GM23248 (cell line): Measurements from ENCODE around the gene CCDC159. TPM values are rescaled to one million over a fixed set of nuclear protein-coding genes. Genes with fewer than 3 reads are reported as not detected.
A peak's percentile ranks its signal among the peaks of the same experiment; 100 is the strongest.
"Not testable (repeated sequence)": the region's sequence is repeated elsewhere in the genome, so short reads cannot be mapped to it uniquely, and the experiment has no call there.

Experiments
- DNase-seq: peaks from one replicate; pipeline ENCODE4 v3.0.0-alpha.2; 2015
- H2AFZ ChIP-seq: fragments of 200-600 bp; sonication (generic); 2 replicates; pipeline ENCODE4 v1.6.1; 2016; ENCODE audit warnings: antibody characterized with exemption
- H3F3A ChIP-seq: fragments of 200-600 bp; sonication (generic); 2 replicates; pipeline ENCODE4 v1.6.1; 2016; ENCODE audit warnings: mild to moderate bottlenecking, antibody characterized with exemption, mixed run types; ENCODE audit not compliant: insufficient read depth
- H3K27ac ChIP-seq: fragments of 200-600 bp; sonication (generic); 2 replicates; pipeline ENCODE4 v1.5.1; 2016; ENCODE audit warnings: mild to moderate bottlenecking
- H3K27me3 ChIP-seq: fragments of 200-600 bp; sonication (generic); replicated peaks from 2 replicates; pipeline ENCODE4 v1.6.1; 2016; ENCODE audit warnings: mild to moderate bottlenecking; ENCODE audit not compliant: insufficient read depth
- H3K36me3 ChIP-seq: fragments of 200-600 bp; sonication (generic); 2 replicates; pipeline ENCODE4 v1.6.1; 2016; ENCODE audit warnings: low read depth, mild to moderate bottlenecking
- H3K4me1 ChIP-seq: fragments of 200-600 bp; sonication (generic); 2 replicates; pipeline ENCODE4 v1.6.1; 2016; ENCODE audit warnings: mild to moderate bottlenecking; ENCODE audit not compliant: insufficient read depth
- H3K4me2 ChIP-seq: fragments of 200-600 bp; sonication (generic); one replicate; pipeline ENCODE4 v1.6.1; 2016; ENCODE audit warnings: mild to moderate bottlenecking; ENCODE audit not compliant: unreplicated experiment
- H3K4me3 ChIP-seq: fragments of 200-600 bp; sonication (generic); 2 replicates; pipeline ENCODE4 v1.5.1; 2016; ENCODE audit warnings: mild to moderate bottlenecking
- H3K79me2 ChIP-seq: fragments of 200-600 bp; sonication (generic); 2 replicates; pipeline ENCODE4 v1.6.1; 2016; ENCODE audit warnings: mild to moderate bottlenecking; ENCODE audit not compliant: insufficient read depth
- H3K9ac ChIP-seq: fragments of 200-600 bp; sonication (generic); 2 replicates; pipeline ENCODE4 v1.6.1; 2016; ENCODE audit warnings: mild to moderate bottlenecking
- H3K9me2 ChIP-seq: fragments of 200-600 bp; sonication (generic); 2 replicates; pipeline ENCODE4 v1.6.1; 2016; ENCODE audit warnings: mixed run types, mild to moderate bottlenecking, moderate library complexity; ENCODE audit not compliant: insufficient read depth
- H3K9me3 ChIP-seq: fragments of 200-600 bp; sonication (generic); one replicate; pipeline ENCODE4 v1.6.1; 2017; ENCODE audit warnings: low read depth
- H4K20me1 ChIP-seq: fragments of 200-600 bp; sonication (generic); 2 replicates; pipeline ENCODE4 v1.6.0; 2016; ENCODE audit not compliant: insufficient read depth
- EZH2 ChIP-seq: fragments of 200-600 bp; sonication (generic); IDR thresholded peaks from 2 replicates; pipeline ENCODE4 v1.6.1; 2018; ENCODE audit warnings: antibody characterized with exemption, mild to moderate bottlenecking; ENCODE audit not compliant: insufficient read depth, poor library complexity, severe bottlenecking
- EZH2phosphoT487 ChIP-seq: fragments of 200-600 bp; sonication (generic); IDR thresholded peaks from 2 replicates; pipeline ENCODE4 v1.6.1; 2018; ENCODE audit warnings: antibody characterized with exemption, moderate library complexity, mild to moderate bottlenecking, low read depth; ENCODE audit not compliant: insufficient read depth
- WGBS, 2 experiments: methylation state at CpG; one replicate each; pipeline ENCODE4 v1.1.6; 2015 to 2017; ENCODE audit warnings: low lambda C conversion rate in 2 of 2, low coverage in 1 of 2; ENCODE audit errors: missing lambda C conversion rate in 2 of 2; 5-methylcytosine and 5-hydroxymethylcytosine counted together
- in situ Hi-C: fragments of 300-500 bp; cut with MboI; formaldehyde crosslinking; loops from 2 replicates; pipeline ENCODE4 v1.15.0; 2020
- polyA plus RNA-seq: library from polyadenylated mRNA; unstranded; fragments of >200 nt; fragmentation: Nextera tagmentation; extraction: Ambion mirVana; gene quantifications from 2 replicates; pipeline ENCODE4 v1.2.1, GENCODE V29; 2016
- total RNA-seq: library from RNA; depleted of rRNA; stranded (reverse); fragments of >200 nt; shearing (Covaris generic); gene quantifications from 2 replicates; pipeline ENCODE4 v1.2.3, GENCODE V29; 2014

Gene CCDC159
- total and polyA plus RNA-seq, 2 experiments from 2014 or later: 11.6 to 16.5 TPM

GRCh38 chr19:11330127-11330526 lies 16.2 kb upstream of the CCDC159 start:
- in situ Hi-C loops: no loop called here
- no peaks in the 10 kb centered on the region for H3K4me1 ChIP-seq
- no peak overlapping the region for H3K4me2 ChIP-seq
- no peak for TF ChIP-seq EZH2phosphoT487
- TF ChIP-seq EZH2: no peak
- H3K27me3 ChIP-seq: no peaks in the 10 kb centered on the region
- no peak for DNase-seq
- H3K9me2 ChIP-seq: no peaks in the 10 kb centered on the region
- H3K4me3 ChIP-seq: no peak overlapping the region
- H2AFZ ChIP-seq: no peak overlapping the region
- H3K79me2 ChIP-seq: no peaks in the 10 kb centered on the region
- no peaks in the 10 kb centered on the region for H3F3A ChIP-seq
- no peak overlapping the region for H3K27ac ChIP-seq
- H3K36me3 ChIP-seq: no peaks in the 10 kb centered on the region
- H4K20me1 ChIP-seq: no peaks in the 10 kb centered on the region
- H3K9me3 ChIP-seq: no peaks in the 10 kb centered on the region
- 84 to 89% methylated on average over 4 of the region's 4 CpGs for WGBS, 2 experiments
- H3K9ac ChIP-seq: no peak overlapping the region

GRCh38 chr19:11331502-11331901 lies 14.8 kb upstream of the CCDC159 start:
- TF ChIP-seq EZH2 (no peak), EZH2phosphoT487 (no peak)
- in situ Hi-C loops: no loop called here
- Histone ChIP-seq H3K4me3 (no peak overlapping the region), H3F3A (no peaks in the 10 kb centered on the region), H3K9ac (no peak overlapping the region), H3K9me2 (no peaks in the 10 kb centered on the region), H3K4me2 (no peak overlapping the region), H3K27ac (no peak overlapping the region), H2AFZ (no peak overlapping the region), H3K27me3 (no peaks in the 10 kb centered on the region), H3K79me2 (no peaks in the 10 kb centered on the region), H4K20me1 (no peaks in the 10 kb centered on the region), H3K9me3 (no peaks in the 10 kb centered on the region), H3K4me1 (no peaks in the 10 kb centered on the region), H3K36me3 (no peaks in the 10 kb centered on the region)
- WGBS, 2 experiments: 69 to 75% methylated on average over 4 of the region's 4 CpGs
- DNase-seq: no peak

DNA sequence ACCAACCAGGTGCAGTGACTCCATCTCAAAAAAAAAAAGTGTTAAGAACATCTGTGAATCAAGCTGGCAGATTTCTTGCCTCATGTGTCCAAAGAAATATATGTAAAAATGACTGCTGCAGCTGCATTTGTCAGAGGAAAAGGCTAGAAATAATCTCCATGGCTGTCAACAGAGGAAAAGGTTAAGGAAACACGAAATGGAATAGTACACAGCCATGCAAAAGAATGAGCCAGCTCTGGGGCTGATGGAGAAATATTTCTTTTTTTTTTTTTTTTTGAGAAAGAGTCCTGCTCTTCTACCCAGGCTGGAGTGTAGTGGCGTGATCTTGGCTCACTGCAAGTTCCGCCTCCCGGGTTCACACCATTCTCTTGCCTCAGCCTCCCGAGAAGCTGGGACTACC lies 13.5 kb upstream of the CCDC159 start:
- 91 to 95% methylated on average over 5 of the region's 5 CpGs for WGBS, 2 experiments
- no peak overlapping the region for H3K4me3 ChIP-seq
- H3K9me3 ChIP-seq: no peaks in the 10 kb centered on the region
- H3F3A ChIP-seq: no peaks in the 10 kb centered on the region
- no peaks in the 10 kb centered on the region for H3K79me2 ChIP-seq
- no peak overlapping the region for H3K27ac ChIP-seq
- no peak for DNase-seq
- H3K9ac ChIP-seq: no peak overlapping the region
- no peak for TF ChIP-seq EZH2
- no peaks in the 10 kb centered on the region for H3K9me2 ChIP-seq
- H3K27me3 ChIP-seq: no peaks in the 10 kb centered on the region
- no peak overlapping the region for H2AFZ ChIP-seq
- H3K4me1 ChIP-seq: no peaks in the 10 kb centered on the region
- in situ Hi-C loops: no loop called here
- H3K4me2 ChIP-seq: no peak overlapping the region
- H4K20me1 ChIP-seq: no peaks in the 10 kb centered on the region
- H3K36me3 ChIP-seq: no peaks in the 10 kb centered on the region

DNA sequence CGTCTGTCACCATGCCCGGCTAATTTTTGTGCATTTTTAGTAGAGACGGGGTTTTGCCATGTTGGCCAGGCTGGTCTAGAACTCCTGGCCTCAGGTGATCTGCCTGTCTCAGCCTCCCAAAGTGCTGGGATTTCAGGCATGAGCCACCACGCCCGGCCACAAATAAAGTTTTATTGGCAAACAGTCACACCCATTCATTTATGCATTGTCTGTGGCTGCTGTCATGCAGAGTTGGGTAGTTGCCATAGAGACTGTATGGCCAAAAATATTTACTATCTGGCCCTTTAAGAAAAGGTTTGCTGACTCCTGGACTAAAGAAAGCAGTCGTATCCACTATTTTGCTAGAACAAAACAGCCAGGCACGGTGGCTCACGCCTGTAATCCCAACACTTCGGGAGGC lies 12.5 kb upstream of the CCDC159 start:
- H3K4me3 ChIP-seq, H3K9me2 ChIP-seq, H3K9me3 ChIP-seq, H3K4me2 ChIP-seq, H3K27me3 ChIP-seq, H3K27ac ChIP-seq, H3F3A ChIP-seq, in situ Hi-C loops, H2AFZ ChIP-seq, H3K4me1 ChIP-seq, H4K20me1 ChIP-seq, H3K79me2 ChIP-seq, H3K9ac ChIP-seq, H3K36me3 ChIP-seq: not testable (repeated sequence)
- 92 to 95% methylated on average over 9 of the region's 9 CpGs for WGBS, 2 experiments
- peak; percentile 56 for DNase-seq

DNA sequence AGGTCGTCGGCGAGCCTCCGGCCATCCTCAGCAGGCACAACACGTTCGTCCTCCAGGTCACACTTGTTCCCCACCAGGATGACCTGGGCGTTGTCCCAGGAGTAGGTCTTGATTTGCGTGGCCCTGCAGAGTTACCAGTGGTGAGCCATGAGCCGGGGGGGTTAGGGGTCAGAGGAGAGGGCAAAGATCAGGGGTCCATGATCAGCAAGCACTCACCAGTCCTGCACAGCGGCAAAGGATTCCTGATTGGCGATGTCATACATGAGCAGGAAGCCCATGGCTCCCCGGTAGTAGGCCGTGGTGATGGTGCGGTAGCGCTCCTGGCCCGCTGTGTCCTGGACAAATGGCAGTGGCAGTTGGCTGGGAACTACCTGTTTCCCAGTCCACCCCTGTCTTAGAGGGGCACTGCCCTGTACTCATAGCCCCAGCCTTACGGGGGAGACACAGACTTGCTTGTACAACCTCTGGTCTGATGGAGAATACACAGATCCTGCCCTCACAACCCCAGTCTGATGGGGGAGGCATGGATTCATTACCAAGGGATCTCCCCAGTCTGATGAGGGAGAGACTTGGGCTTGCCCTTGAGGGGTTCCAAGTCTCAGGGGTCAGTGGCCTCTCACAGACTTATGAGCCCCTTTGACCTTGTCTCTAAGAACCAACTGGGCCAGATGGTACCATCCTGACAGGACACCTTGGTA lies 10.7 kb upstream of the CCDC159 start:
- H3K4me2 ChIP-seq: no peak overlapping the region
- no peaks in the 10 kb centered on the region for H3K36me3 ChIP-seq
- no peaks in the 10 kb centered on the region for H3F3A ChIP-seq
- no peaks in the 10 kb centered on the region for H3K9me3 ChIP-seq
- no peaks in the 10 kb centered on the region for H3K79me2 ChIP-seq
- no peak for DNase-seq
- no peaks in the 10 kb centered on the region for H4K20me1 ChIP-seq
- H2AFZ ChIP-seq: no peak overlapping the region
- 0 out of 2 replicates have a peak, but pooled peaks cover 5% of the 10 kb centered on the region for H3K4me1 ChIP-seq
- TF ChIP-seq EZH2phosphoT487 (no peak), EZH2 (no peak)
- no peaks in the 10 kb centered on the region for H3K27me3 ChIP-seq
- in situ Hi-C loops: no loop called here
- no peak overlapping the region for H3K4me3 ChIP-seq
- H3K9ac ChIP-seq: no peak overlapping the region
- no peak overlapping the region for H3K27ac ChIP-seq
- WGBS, 2 experiments: 90 to 96% methylated on average over 16 to 17 of the region's 17 CpGs
- H3K9me2 ChIP-seq: no peaks in the 10 kb centered on the region
